AG04449 (cell line): ENCODE results near the gene TJAP1.

ENCODE experiments used
- CTCF ChIA-PET: fragments of 350-600 bp; formaldehyde crosslinking; extraction: SDS; loops from one replicate; lab custom pipeline; 2021; ENCODE audit warnings: antibody characterized with exemption; lab: Yijun Ruan, JAX
- POLR2A ChIA-PET: fragments of 400-600, 350-600 bp; formaldehyde crosslinking; extraction: SDS; loops from one replicate; lab custom pipeline; 2020; ENCODE audit warnings: antibody characterized with exemption, inconsistent platforms; lab: Yijun Ruan, JAX
- DNase-seq: peaks from one replicate; pipeline ENCODE4 v3.0.0-alpha.2; 2010; ENCODE audit warnings: low read depth, low spot score
- H3K4me3 ChIP-seq: 2 replicates; pipeline ENCODE4 v1.5.1; 2011; ENCODE audit warnings: low read depth, mild to moderate bottlenecking, control low read depth, low read length
- TF ChIP-seq, protein P1 (sequence below): IDR thresholded peaks from one replicate; pipeline ENCODE4 v1.5.1; 2011; ENCODE audit warnings: mild to moderate bottlenecking, moderate library complexity, low read length, control low read depth, inconsistent platforms; ENCODE audit not compliant: insufficient read depth; ENCODE audit errors: missing control alignments

Gene TJAP1

GRCh38 chr6:43544461-43544860 lies 67.1 kb downstream of the TJAP1 start:
- CTCF ChIA-PET = no interaction called here
- no peak for DNase-seq
- TF ChIP-seq, protein P1, sequence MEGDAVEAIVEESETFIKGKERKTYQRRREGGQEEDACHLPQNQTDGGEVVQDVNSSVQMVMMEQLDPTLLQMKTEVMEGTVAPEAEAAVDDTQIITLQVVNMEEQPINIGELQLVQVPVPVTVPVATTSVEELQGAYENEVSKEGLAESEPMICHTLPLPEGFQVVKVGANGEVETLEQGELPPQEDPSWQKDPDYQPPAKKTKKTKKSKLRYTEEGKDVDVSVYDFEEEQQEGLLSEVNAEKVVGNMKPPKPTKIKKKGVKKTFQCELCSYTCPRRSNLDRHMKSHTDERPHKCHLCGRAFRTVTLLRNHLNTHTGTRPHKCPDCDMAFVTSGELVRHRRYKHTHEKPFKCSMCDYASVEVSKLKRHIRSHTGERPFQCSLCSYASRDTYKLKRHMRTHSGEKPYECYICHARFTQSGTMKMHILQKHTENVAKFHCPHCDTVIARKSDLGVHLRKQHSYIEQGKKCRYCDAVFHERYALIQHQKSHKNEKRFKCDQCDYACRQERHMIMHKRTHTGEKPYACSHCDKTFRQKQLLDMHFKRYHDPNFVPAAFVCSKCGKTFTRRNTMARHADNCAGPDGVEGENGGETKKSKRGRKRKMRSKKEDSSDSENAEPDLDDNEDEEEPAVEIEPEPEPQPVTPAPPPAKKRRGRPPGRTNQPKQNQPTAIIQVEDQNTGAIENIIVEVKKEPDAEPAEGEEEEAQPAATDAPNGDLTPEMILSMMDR = no peak
- H3K4me3 ChIP-seq = no peak overlapping the region
- POLR2A ChIA-PET = no interaction called here

- no peak overlapping the region for H3K4me3 ChIP-seq
- CTCF ChIA-PET = no interaction called here
- DNase-seq = no peak
- TF ChIP-seq, protein P1 = no peak
- POLR2A ChIA-PET = no interaction called here
These were observed 69.9 kb downstream of the TJAP1 start for GRCh38 chr6:43547222-43547621.
